MCF 10A (cell line): Measurements from ENCODE around the gene TSSC4. TPM values are rescaled to one million over a fixed set of nuclear protein-coding genes. Genes with fewer than 3 reads are reported as not detected.

Source experiments
- BruUV-seq: library from RNA; stranded (reverse); fragments of 400-500 nt; replicated peaks from 2 replicates; lab custom pipeline; 2021; lab: Mats Ljungman, UMichigan
- CTCF ChIA-PET: fragments of 300-600 bp; sonication (Branson Sonifier 250); formaldehyde crosslinking; extraction: SDS; loops from one replicate; lab custom pipeline; 2021; ENCODE audit warnings: antibody characterized with exemption, inconsistent platforms; lab: Yijun Ruan, JAX
- POLR2A ChIA-PET: fragments of 300-600, 350-650 bp; sonication (Branson Sonifier 250); formaldehyde crosslinking; extraction: SDS; loops from one replicate; lab custom pipeline; 2020; ENCODE audit warnings: antibody characterized with exemption, inconsistent platforms; lab: Yijun Ruan, JAX
- DNase-seq: peaks from one replicate; pipeline ENCODE4 v3.0.0-alpha.2; 2018; ENCODE audit not compliant: unreplicated experiment
- H3K27ac Mint-ChIP-seq: one replicate; pipeline ENCODE4 v1.8.0; 2022; ENCODE audit warnings: mild to moderate bottlenecking, low read depth, mixed read lengths; ENCODE audit not compliant: unreplicated experiment
- H3K27me3 Mint-ChIP-seq: one replicate; pipeline ENCODE4 v1.8.0; 2022; ENCODE audit warnings: mixed read lengths; ENCODE audit not compliant: insufficient read depth, unreplicated experiment
- H3K36me3 Mint-ChIP-seq: one replicate; pipeline ENCODE4 v1.8.0; 2022; ENCODE audit warnings: mild to moderate bottlenecking, moderate library complexity, mixed read lengths; ENCODE audit not compliant: insufficient read depth, unreplicated experiment
- H3K4me1 Mint-ChIP-seq: one replicate; pipeline ENCODE4 v1.8.0; 2022; ENCODE audit warnings: mixed read lengths; ENCODE audit not compliant: insufficient read depth, unreplicated experiment
- H3K4me3 Mint-ChIP-seq: one replicate; pipeline ENCODE4 v1.8.0; 2022; ENCODE audit warnings: mild to moderate bottlenecking, moderate library complexity, mixed read lengths; ENCODE audit not compliant: unreplicated experiment
- H3K9me3 Mint-ChIP-seq: one replicate; pipeline ENCODE4 v1.8.0; 2022; ENCODE audit warnings: mixed read lengths; ENCODE audit not compliant: unreplicated experiment
- intact Hi-C: fragments of 100-400 bp; cut with micrococcal nuclease; formaldehyde crosslinking; loops from 2 replicates; pipeline ENCODE4 v1.14.1; 2022
- total RNA-seq: library from RNA; stranded (reverse); gene quantifications from 2 replicates; pipeline ENCODE4 v1.2.3, GENCODE V29; 2022
- TF ChIP-seq, protein P1 (sequence below): fragments of 200-600 bp; IDR thresholded peaks from one replicate; pipeline ENCODE4 v1.8.0; 2022; ENCODE audit warnings: antibody characterized with exemption, mild to moderate bottlenecking; ENCODE audit not compliant: unreplicated experiment

The TSSC4 gene
- total RNA-seq, 1 experiment from 2014 or later, result 70.3 TPM

DNA sequence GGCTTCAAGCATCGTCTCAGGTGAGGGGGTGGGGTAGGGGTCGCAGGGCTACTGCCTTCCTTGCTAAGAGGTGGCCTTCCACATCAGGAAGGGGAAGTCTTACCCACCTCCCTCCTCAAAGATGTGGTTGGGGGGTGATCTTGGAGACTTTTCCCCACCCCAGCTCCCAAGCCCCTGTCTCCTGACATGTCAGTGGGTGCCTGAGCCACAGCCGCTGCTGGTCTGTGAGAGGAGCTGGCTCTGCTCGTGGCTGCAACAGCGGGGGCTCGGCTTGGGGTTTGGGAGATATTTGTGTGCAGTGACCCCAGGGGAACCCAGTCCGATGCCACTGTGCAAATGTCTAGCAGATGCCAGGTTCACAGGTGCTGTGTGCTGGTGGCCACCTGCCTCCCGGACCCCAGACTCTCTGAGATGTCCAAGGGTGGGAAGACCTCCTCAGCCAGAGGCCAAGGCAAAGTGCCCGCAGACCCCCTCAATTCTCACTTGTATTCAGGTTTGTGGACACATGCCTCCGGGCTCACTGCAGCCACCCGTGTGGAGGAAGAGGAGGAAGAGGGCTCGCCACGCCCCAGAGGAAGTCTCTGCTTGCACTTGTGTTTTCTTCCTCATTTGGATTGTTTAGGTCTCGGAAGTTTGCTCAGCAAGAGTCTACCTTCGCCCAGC lies 46.2 kb downstream of the TSSC4 start:
- Mint-ChIP-seq H3K27ac (no peak overlapping the region), H3K4me3 (no peak overlapping the region), H3K27me3 (peaks cover 22% of the 10 kb centered on the region), H3K9me3 (no peaks in the 10 kb centered on the region), H3K36me3 (no peaks in the 10 kb centered on the region), H3K4me1 (no peaks in the 10 kb centered on the region)
- no peak for DNase-seq
- BruUV-seq, result no TSS peak
- ChIA-PET CTCF (no interaction called here), POLR2A (no interaction called here)
- intact Hi-C loops, result no loop called here
- TF ChIP-seq, protein P1, sequence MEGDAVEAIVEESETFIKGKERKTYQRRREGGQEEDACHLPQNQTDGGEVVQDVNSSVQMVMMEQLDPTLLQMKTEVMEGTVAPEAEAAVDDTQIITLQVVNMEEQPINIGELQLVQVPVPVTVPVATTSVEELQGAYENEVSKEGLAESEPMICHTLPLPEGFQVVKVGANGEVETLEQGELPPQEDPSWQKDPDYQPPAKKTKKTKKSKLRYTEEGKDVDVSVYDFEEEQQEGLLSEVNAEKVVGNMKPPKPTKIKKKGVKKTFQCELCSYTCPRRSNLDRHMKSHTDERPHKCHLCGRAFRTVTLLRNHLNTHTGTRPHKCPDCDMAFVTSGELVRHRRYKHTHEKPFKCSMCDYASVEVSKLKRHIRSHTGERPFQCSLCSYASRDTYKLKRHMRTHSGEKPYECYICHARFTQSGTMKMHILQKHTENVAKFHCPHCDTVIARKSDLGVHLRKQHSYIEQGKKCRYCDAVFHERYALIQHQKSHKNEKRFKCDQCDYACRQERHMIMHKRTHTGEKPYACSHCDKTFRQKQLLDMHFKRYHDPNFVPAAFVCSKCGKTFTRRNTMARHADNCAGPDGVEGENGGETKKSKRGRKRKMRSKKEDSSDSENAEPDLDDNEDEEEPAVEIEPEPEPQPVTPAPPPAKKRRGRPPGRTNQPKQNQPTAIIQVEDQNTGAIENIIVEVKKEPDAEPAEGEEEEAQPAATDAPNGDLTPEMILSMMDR, result no peak

DNA sequence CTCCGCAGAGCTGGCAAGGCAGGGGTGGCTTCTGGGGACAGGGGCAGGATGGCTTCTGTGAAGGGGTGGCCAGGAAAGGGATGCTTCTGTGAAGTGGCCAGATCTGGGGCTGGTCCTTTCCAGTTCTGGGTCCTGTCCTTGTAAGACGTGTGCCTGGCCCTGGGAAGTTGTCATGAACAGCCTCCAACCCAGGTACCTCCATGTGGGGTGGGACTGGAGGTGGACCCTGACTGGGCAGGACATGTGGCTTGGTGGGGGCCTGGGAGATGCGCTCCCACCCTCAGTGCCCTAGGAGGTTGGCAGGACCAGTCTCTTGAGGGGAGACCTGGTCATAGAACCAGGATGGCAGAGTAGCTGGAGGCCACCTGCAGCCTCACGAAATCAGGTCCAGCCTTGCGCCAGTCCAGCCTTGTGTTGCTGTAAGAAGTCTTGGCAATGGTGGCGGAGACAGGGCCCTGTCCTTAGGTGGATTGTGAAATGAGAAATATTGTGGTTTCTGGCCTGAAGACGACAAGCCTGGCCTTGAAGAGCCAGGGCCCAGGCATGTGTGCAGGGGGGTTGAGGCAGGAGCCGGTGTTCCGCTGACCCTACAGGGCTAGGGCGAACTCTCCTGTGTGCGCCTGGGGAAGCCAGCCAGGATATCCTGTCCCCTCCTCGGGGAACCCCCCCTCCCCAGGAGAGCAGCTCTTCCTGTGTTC lies 46.9 kb downstream of the TSSC4 start:
- TF ChIP-seq, protein P1, result no peak
- DNase-seq, result peak; percentile 32
- H3K36me3 Mint-ChIP-seq, result no peaks in the 10 kb centered on the region
- ChIA-PET CTCF (no interaction called here), POLR2A (no interaction called here)
- H3K27me3 Mint-ChIP-seq, result peaks cover 15% of the 10 kb centered on the region
- no peaks in the 10 kb centered on the region for H3K4me1 Mint-ChIP-seq
- H3K9me3 Mint-ChIP-seq, result no peaks in the 10 kb centered on the region
- BruUV-seq, result no TSS peak
- no peak overlapping the region for H3K4me3 Mint-ChIP-seq
- H3K27ac Mint-ChIP-seq, result no peak overlapping the region
- intact Hi-C loops, result no loop called here

DNA sequence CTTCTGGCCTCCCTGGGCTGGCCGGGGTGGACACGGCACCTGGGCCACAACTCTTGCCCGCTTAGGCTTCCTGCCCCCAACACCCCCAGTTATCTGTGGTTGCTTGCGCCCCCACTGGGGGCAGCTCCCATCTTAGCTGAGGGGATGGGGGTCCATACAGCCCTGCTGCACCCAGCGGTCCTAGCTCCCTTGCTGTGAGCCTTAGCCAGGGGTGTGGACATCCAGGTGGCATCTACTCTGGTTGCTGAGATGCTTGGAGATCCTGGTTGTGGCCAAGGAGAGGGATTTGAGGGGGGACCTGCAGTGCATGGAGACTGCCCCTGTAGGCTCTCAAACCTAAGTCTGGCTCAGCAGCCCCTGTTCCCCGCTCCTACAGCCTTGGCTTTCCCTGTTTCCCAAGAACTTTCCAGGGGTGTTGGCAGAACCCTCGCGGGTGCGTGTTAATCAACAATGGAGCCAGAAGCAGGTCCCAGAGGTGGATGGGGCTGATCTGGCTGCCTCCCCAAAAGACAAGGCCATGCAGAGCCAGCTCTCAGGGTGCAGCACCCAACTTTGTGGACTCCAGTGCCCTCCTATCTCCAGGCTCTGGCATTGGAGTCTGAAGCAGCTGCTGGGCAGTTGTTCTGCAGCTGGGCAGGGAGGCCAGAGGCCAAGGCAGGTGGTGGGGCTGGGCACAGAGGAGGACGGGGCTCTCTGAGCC lies 47.6 kb downstream of the TSSC4 start:
- intact Hi-C loops, result no loop called here
- H3K4me1 Mint-ChIP-seq, result no peaks in the 10 kb centered on the region
- H3K36me3 Mint-ChIP-seq, result no peaks in the 10 kb centered on the region
- no TSS peak for BruUV-seq
- H3K4me3 Mint-ChIP-seq, result no peak overlapping the region
- POLR2A ChIA-PET, result no interaction called here
- CTCF ChIA-PET, result no interaction called here
- DNase-seq, result no peak
- H3K9me3 Mint-ChIP-seq, result no peaks in the 10 kb centered on the region
- TF ChIP-seq, protein P1, result no peak
- no peak overlapping the region for H3K27ac Mint-ChIP-seq
- H3K27me3 Mint-ChIP-seq, result peaks cover 8% of the 10 kb centered on the region
